IMR-90 (cell line): ENCODE measurements around the gene RELL1. TPM values are rescaled to one million over a fixed set of nuclear protein-coding genes. Genes with fewer than 3 reads are reported as not detected.

Experiments used
- ATAC-seq: fragments of 200-7000 bp; cut with Tn5 transposase; 2 replicates; pipeline ENCODE4 v1.9.1; 2020; ENCODE audit warnings: low read depth, mild to moderate bottlenecking, moderate library complexity
- BruUV-seq: library from RNA; stranded (reverse); fragments of 400-500 nt; replicated peaks from 2 replicates; lab custom pipeline; 2021; lab: Mats Ljungman, UMichigan
- CTCF ChIA-PET: fragments of 300-600 bp; formaldehyde crosslinking; extraction: SDS; loops from one replicate; lab custom pipeline; 2021; ENCODE audit warnings: antibody characterized with exemption; lab: Yijun Ruan, JAX
- POLR2A ChIA-PET: fragments of 300-600 bp; sonication (Branson Sonifier 250); formaldehyde crosslinking; loops from one replicate; lab custom pipeline; 2022; ENCODE audit warnings: antibody characterized with exemption; ENCODE audit not compliant: unreplicated experiment; lab: Charles Lee
- DNase-seq: peaks from one replicate; pipeline ENCODE4 v3.0.0; 2013
- H2AFZ ChIP-seq: replicated peaks from 2 replicates; pipeline ENCODE3; 2013; ENCODE audit warnings: low read length, mild to moderate bottlenecking; ENCODE audit not compliant: poor library complexity
- H2AK5ac ChIP-seq: 2 replicates; pipeline ENCODE4 v1.6.1; 2013; ENCODE audit warnings: low read depth, low read length, inconsistent platforms
- H2AK9ac ChIP-seq: replicated peaks from 2 replicates; pipeline ENCODE3; 2013; ENCODE audit warnings: mild to moderate bottlenecking, low read depth, low read length, moderate library complexity; ENCODE audit not compliant: poor library complexity
- H2BK120ac ChIP-seq: 2 replicates; pipeline ENCODE4 v1.6.1; 2013; ENCODE audit warnings: low read depth, low read length, inconsistent platforms
- H2BK15ac ChIP-seq: 3 replicates; pipeline ENCODE4 v1.6.1; 2013; ENCODE audit warnings: low read depth, low read length, inconsistent platforms
- H2BK20ac ChIP-seq: 2 replicates; pipeline ENCODE4 v1.6.1; 2013; ENCODE audit warnings: low read depth, mild to moderate bottlenecking, inconsistent platforms, low read length, moderate library complexity
- H2BK5ac ChIP-seq: 2 replicates; pipeline ENCODE4 v1.6.1; 2013; ENCODE audit warnings: mild to moderate bottlenecking, low read depth, low read length, inconsistent platforms; ENCODE audit not compliant: poor library complexity, severe bottlenecking
- H3K14ac ChIP-seq: replicated peaks from 2 replicates; pipeline ENCODE4 v1.6.1; 2013; ENCODE audit warnings: low read depth, low read length, inconsistent platforms
- H3K18ac ChIP-seq: 2 replicates; pipeline ENCODE4 v1.6.1; 2013; ENCODE audit warnings: low read depth, low read length, control low read depth
- H3K23ac ChIP-seq: 2 replicates; pipeline ENCODE4 v1.6.1; 2013; ENCODE audit warnings: low read depth, low read length, inconsistent platforms
- H3K27ac ChIP-seq: 2 replicates; pipeline ENCODE4 v1.5.1; 2013; ENCODE audit warnings: mild to moderate bottlenecking, control low read depth, low read length; ENCODE audit not compliant: insufficient read depth
- H3K27me3 ChIP-seq: 2 replicates; pipeline ENCODE4 v1.6.1; 2013; ENCODE audit warnings: low read length; ENCODE audit not compliant: control insufficient read depth, insufficient read depth
- H3K36me3 ChIP-seq: 2 replicates; pipeline ENCODE4 v1.6.1; 2013; ENCODE audit warnings: low read length, mixed read lengths; ENCODE audit not compliant: control insufficient read depth, insufficient read depth
- H3K4ac ChIP-seq: 2 replicates; pipeline ENCODE4 v1.6.1; 2013; ENCODE audit warnings: low read depth, low read length, inconsistent platforms
- H3K4me1 ChIP-seq: 2 replicates; pipeline ENCODE4 v1.6.1; 2013; ENCODE audit warnings: low read length, mixed read lengths; ENCODE audit not compliant: control insufficient read depth, insufficient read depth
- H3K4me2 ChIP-seq: 2 replicates; pipeline ENCODE4 v1.6.1; 2013; ENCODE audit warnings: low read depth, mild to moderate bottlenecking, control low read depth, low read length, moderate library complexity
- H3K4me3 ChIP-seq: 2 replicates; pipeline ENCODE4 v1.5.1; 2013; ENCODE audit warnings: low read depth, mild to moderate bottlenecking, control low read depth, low read length, moderate library complexity; ENCODE audit not compliant: insufficient read depth
- H3K56ac ChIP-seq: 2 replicates; pipeline ENCODE4 v1.6.1; 2013; ENCODE audit warnings: low read length, inconsistent platforms; ENCODE audit not compliant: insufficient read depth; ENCODE audit errors: extremely low read depth
- H3K79me1 ChIP-seq, 2 experiments: 2 replicates each; pipeline ENCODE4 v1.6.1; 2013; ENCODE audit warnings: low read length in 2 of 2, inconsistent platforms in 1 of 2, low read depth in 1 of 2
- H3K9ac ChIP-seq: 2 replicates; pipeline ENCODE4 v1.6.1; 2013; ENCODE audit warnings: low read depth, low read length, control low read depth
- H3K9me1 ChIP-seq: 2 replicates; pipeline ENCODE4 v1.6.1; 2013; ENCODE audit warnings: low read length, inconsistent platforms; ENCODE audit not compliant: insufficient read depth
- H3K9me3 ChIP-seq: 2 replicates; pipeline ENCODE4 v1.6.1; 2013; ENCODE audit warnings: low read length; ENCODE audit not compliant: control insufficient read depth, insufficient read depth
- H4K20me1 ChIP-seq: 2 replicates; pipeline ENCODE4 v1.6.1; 2013; ENCODE audit warnings: low read length, inconsistent platforms; ENCODE audit not compliant: insufficient read depth
- H4K5ac ChIP-seq: 2 replicates; pipeline ENCODE4 v1.6.1; 2013; ENCODE audit warnings: mild to moderate bottlenecking, low read depth, low read length, control low read depth
- H4K8ac ChIP-seq, 2 experiments: 2 replicates each; pipeline ENCODE4 v1.6.1; 2013; ENCODE audit warnings: low read depth in 2 of 2, low read length in 2 of 2, control low read depth in 1 of 2, inconsistent platforms in 1 of 2
- H4K91ac ChIP-seq: 2 replicates; pipeline ENCODE4 v1.6.1; 2013; ENCODE audit warnings: low read depth, low read length, inconsistent platforms; ENCODE audit not compliant: insufficient read depth
- CEBPB ChIP-seq: IDR thresholded peaks from 2 replicates; pipeline ENCODE4 v1.6.1; 2012; ENCODE audit warnings: low read depth, low read length, improper control_type of control experiment
- CHD1 ChIP-seq: IDR thresholded peaks from 2 replicates; pipeline ENCODE4 v1.6.1; 2012; ENCODE audit warnings: low read depth, low read length, improper control_type of control experiment
- FOS ChIP-seq: fragments of 150-350 bp; IDR thresholded peaks from 2 replicates; pipeline ENCODE4 v1.6.1; 2016; ENCODE audit warnings: low read depth, low read length
- MAFK ChIP-seq: IDR thresholded peaks from 2 replicates; pipeline ENCODE4 v1.6.1; 2012; ENCODE audit warnings: low read depth, low read length, improper control_type of control experiment
- NFE2L2 ChIP-seq: fragments of 150-350 bp; IDR thresholded peaks from 2 replicates; pipeline ENCODE4 v1.6.1; 2016; ENCODE audit warnings: low read depth, mild to moderate bottlenecking, low read length
- POLR2A ChIP-seq: IDR thresholded peaks from 2 replicates; pipeline ENCODE4 v1.6.1; 2012; ENCODE audit warnings: mild to moderate bottlenecking, low read depth, low read length
- RAD21 ChIP-seq: IDR thresholded peaks from 2 replicates; pipeline ENCODE4 v1.6.1; 2012; ENCODE audit warnings: low read length, improper control_type of control experiment
- RCOR1 ChIP-seq: IDR thresholded peaks from 2 replicates; pipeline ENCODE4 v1.6.1; 2012; ENCODE audit warnings: mild to moderate bottlenecking, low read length, improper control_type of control experiment; ENCODE audit not compliant: insufficient replicate concordance
- RFX5 ChIP-seq: IDR thresholded peaks from 2 replicates; pipeline ENCODE4 v1.8.0; 2012; ENCODE audit warnings: low read depth, mild to moderate bottlenecking, low read length, moderate library complexity
- SMC3 ChIP-seq: fragments of 150-350 bp; IDR thresholded peaks from 2 replicates; pipeline ENCODE4 v1.6.1; 2016; ENCODE audit warnings: low read depth, mild to moderate bottlenecking, antibody characterized with exemption, low read length, moderate library complexity
- USF2 ChIP-seq: fragments of 150-350 bp; IDR thresholded peaks from 2 replicates; pipeline ENCODE4 v1.6.1; 2017; ENCODE audit warnings: mild to moderate bottlenecking, antibody characterized with exemption, low read length, low read depth
- WGBS, 2 experiments: methylation state at CpG; one replicate each; pipeline versions ENCODE4 v1.1.5 to v1.1.7; 2013; ENCODE audit warnings: missing lambda C conversion rate in 2 of 2; ENCODE audit not compliant: insufficient read length in 1 of 2; ENCODE audit errors: extremely low coverage in 2 of 2; 5-methylcytosine and 5-hydroxymethylcytosine counted together
- dilution Hi-C: fragments of 300-500 bp; cut with HindIII; formaldehyde crosslinking; loops from one replicate; pipeline ENCODE4 v1.14.3; 2018; ENCODE audit warnings: low sequenced_read_pairs; ENCODE audit not compliant: unreplicated experiment
- in situ Hi-C: fragments of 300-500 bp; cut with MboI; formaldehyde crosslinking; loops from 3 replicates; pipeline ENCODE4 v1.14.3; 2019; ENCODE audit warnings: low sequenced_read_pairs, inconsistent platforms, mixed read lengths
- intact Hi-C: fragments of 100-400 bp; cut with micrococcal nuclease; formaldehyde crosslinking; loops from 2 replicates; pipeline ENCODE4 v1.10.0; 2022
- polyA plus RNA-seq, 3 experiments: library from polyadenylated mRNA; depleted of rRNA; stranded (reverse); fragments of >200 nt; gene quantifications; 2 replicates each; pipeline ENCODE4 v1.2.3, GENCODE V29; 2012; ENCODE audit warnings: low replicate concordance in 1 of 3
- total RNA-seq: library from RNA; depleted of rRNA; stranded (reverse); fragments of >200 nt; gene quantifications from 2 replicates; pipeline ENCODE4 v1.2.3, GENCODE V29; 2012

Gene RELL1
- total and polyA plus RNA-seq, 2 of the 4 experiments (the other 2 are of a cell fraction): 6.8 to 39.6 TPM

GRCh38 chr4:37715889-37716402, 29.8 kb upstream of the RELL1 start:
- no peak overlapping the region for H2BK5ac ChIP-seq
- H3K4me1 ChIP-seq: 0 out of 2 replicates have a peak, but pooled peaks cover 1% of the 10 kb centered on the region
- no peak overlapping the region for H3K4ac ChIP-seq
- H4K91ac ChIP-seq: no peak overlapping the region
- no peaks in the 10 kb centered on the region for H3K9me3 ChIP-seq
- H3K9me1 ChIP-seq: no peaks in the 10 kb centered on the region
- no peak overlapping the region for H2BK120ac ChIP-seq
- ChIA-PET CTCF (no interaction called here), POLR2A (no interaction called here)
- H4K20me1 ChIP-seq: no peaks in the 10 kb centered on the region
- no peak overlapping the region for H2AFZ ChIP-seq
- peak; percentile 66 for DNase-seq
- no peak overlapping the region for H3K4me2 ChIP-seq
- TF ChIP-seq SMC3: no peak
- TF ChIP-seq CEBPB: no peak
- TF ChIP-seq RCOR1: no peak
- no peak for TF ChIP-seq RFX5
- TF ChIP-seq RAD21: no peak
- TF ChIP-seq USF2: no peak
- TF ChIP-seq FOS: no peak
- TF ChIP-seq CHD1: no peak
- no peak for TF ChIP-seq MAFK
- no peak for TF ChIP-seq NFE2L2
- no peak for TF ChIP-seq POLR2A
- no CpG with 5 or more reads among the region's 4 CpGs for WGBS, 2 experiments
- H2AK5ac ChIP-seq: no peak overlapping the region
- no peak overlapping the region for H3K56ac ChIP-seq
- no peak overlapping the region for H2BK20ac ChIP-seq
- H2AK9ac ChIP-seq: no peak overlapping the region
- H4K5ac ChIP-seq: no peak overlapping the region
- intact Hi-C loops: no loop called here
- no TSS peak for BruUV-seq
- in situ Hi-C loops: no loop called here
- H3K18ac ChIP-seq: no peak overlapping the region
- no peaks in the 10 kb centered on the region for H3K79me1 ChIP-seq
- H3K36me3 ChIP-seq: no peaks in the 10 kb centered on the region
- no peak overlapping the region for H3K4me3 ChIP-seq
- dilution Hi-C loops: no loop called here
- H4K8ac ChIP-seq: no peak overlapping the region
- no peak overlapping the region for H3K14ac ChIP-seq
- peaks cover 6% of the 10 kb centered on the region for H3K27me3 ChIP-seq
- ATAC-seq: no peak
- no peak overlapping the region for H3K27ac ChIP-seq
- no peak overlapping the region for H3K23ac ChIP-seq
- H2BK15ac ChIP-seq: no peak overlapping the region
- no peak overlapping the region for H3K9ac ChIP-seq
